LNCAP (cell line): ENCODE measurements around the gene CEACAM4.

Experiments used
- CTCF ChIP-seq: fragments of 450-650 bp; IDR thresholded peaks from 2 replicates; pipeline ENCODE4 v1.5.1; 2017; ENCODE audit warnings: mild to moderate bottlenecking

CEACAM4 gene

DNA sequence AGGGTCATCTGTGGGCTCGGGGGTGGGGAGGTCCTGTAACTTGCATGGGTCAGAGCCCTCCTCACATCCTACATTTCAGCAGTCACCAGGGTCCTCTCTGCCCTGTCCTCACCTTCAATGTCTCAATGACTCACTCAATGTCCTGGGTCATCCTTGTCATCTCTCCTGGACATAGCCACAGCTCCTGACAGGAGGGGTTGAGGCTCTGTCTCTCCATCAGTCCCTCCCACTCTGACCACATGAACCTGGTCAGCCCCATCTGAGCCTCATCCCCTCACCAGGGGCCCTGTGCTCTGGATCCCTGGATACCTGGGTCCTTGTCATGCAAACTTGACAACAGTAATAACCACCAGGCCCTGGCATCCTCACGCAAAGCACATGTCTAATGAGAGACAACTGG is 37.5 kb downstream of the CEACAM4 start:
- no peak for TF ChIP-seq CTCF

GRCh38 chr19:41588497-41589209 is 38.2 kb downstream of the CEACAM4 start:
- no peak for TF ChIP-seq CTCF

DNA sequence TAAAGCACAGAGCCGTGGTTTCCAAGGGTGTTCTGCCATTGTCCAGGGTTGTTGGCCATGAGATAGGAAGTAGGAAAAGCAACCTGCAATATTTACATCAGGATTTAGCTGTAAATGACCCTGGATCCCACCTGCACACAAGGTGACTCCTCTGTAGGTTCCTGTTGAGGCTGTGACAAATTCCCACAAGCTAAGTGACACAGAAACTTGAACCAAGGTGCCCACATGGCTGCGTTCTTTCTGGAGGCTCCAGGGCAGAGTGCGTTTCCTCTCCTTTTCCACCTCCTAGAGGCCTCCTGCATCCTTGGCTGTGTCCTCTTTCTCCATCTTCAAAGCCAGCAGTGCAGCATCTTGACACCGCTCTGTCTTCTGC is 39.0 kb downstream of the CEACAM4 start:
- TF ChIP-seq CTCF: no peak

- TF ChIP-seq CTCF: no peak
Measured at GRCh38 chr19:41587101-41587837, 39.6 kb downstream of the CEACAM4 start.

DNA sequence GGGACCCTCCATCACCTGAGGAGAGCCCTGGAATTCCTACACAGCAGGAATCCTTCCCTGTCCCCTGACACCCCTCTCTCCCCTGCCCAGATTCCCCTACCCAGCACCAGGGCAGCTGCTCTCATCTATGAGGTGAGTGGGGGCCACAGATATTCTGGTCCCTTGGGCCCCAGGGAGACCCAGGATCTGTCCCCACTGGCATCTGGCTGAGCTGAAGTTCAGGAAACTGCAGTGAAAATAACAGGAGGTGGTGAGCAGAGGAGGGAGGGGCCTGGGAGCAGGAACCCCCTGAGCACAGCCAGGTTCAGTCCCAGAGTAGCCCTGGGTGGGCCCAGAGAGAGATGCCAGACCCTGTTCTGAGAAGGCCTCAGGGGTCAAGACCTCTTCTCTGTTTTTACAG is 40.8 kb downstream of the CEACAM4 start:
- no peak for TF ChIP-seq CTCF

- TF ChIP-seq CTCF: no peak
Measured at GRCh38 chr19:41584931-41585330, 41.9 kb downstream of the CEACAM4 start.

- TF ChIP-seq CTCF: no peak
Measured at GRCh38 chr19:41584260-41584810, 42.5 kb downstream of the CEACAM4 start.
